T-helper 2 cell treated with Interferon-gamma antibody and Interleukin-4, amounts not matched to agents 5 μg/mL and 100 μg/mL, for 36 hours (primary cell): ENCODE data around the gene ZBTB22.
"Not testable (repeated sequence)": the region's sequence is repeated elsewhere in the genome, so short reads cannot be mapped to it uniquely, and the experiment has no call there.

Source experiments
- DNase-seq: peaks from one replicate; pipeline ENCODE4 v3.0.0; 2021; ENCODE audit warnings: low spot score
- H3K27ac Mint-ChIP-seq: one replicate; pipeline ENCODE4 v1.8.0; 2021; ENCODE audit warnings: mild to moderate bottlenecking, mixed read lengths
- H3K27me3 Mint-ChIP-seq: one replicate; pipeline ENCODE4 v1.8.0; 2021; ENCODE audit warnings: low read depth, mixed read lengths
- H3K36me3 Mint-ChIP-seq: one replicate; pipeline ENCODE4 v1.8.0; 2021; ENCODE audit warnings: low read depth, mixed read lengths
- H3K4me1 Mint-ChIP-seq: one replicate; pipeline ENCODE4 v1.8.0; 2021; ENCODE audit warnings: low read depth, mixed read lengths
- H3K4me3 Mint-ChIP-seq: one replicate; pipeline ENCODE4 v1.8.0; 2022; ENCODE audit warnings: mild to moderate bottlenecking, moderate library complexity, mixed read lengths
- H3K9me3 Mint-ChIP-seq: one replicate; pipeline ENCODE4 v1.8.0; 2021; ENCODE audit warnings: mixed read lengths

Gene ZBTB22

DNA sequence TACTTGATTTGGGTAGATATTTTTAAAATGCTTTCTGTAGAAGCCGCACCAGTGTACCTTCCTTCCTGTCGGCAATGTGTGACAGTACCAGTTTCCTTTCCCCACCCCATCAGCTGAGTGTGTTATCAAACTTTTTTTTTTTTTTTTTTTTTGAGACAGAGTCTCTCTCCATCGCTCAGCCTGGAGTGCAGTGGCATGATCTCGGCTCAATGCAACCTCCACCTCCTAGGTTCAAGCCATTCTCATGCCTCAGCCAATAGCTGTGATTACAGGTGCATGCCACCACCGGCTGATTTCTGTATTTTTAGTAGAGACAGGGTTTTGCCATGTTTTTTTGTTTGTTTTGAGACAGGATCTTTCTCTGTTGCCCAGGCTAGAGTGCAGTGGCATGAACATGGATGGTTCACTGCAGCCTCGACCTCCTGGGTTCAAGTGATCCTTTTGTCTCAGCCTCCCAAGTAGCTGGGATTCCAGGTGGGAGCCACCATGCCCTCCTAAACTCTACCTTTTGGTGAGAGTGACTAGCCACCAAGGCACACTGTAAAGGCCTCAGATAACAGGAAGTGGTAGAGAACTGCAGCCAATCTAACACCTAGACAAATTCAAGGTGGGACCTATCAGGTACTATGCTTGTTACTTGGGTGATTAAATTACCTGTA lies 26.5 kb upstream of the ZBTB22 start:
- peak overlapping the region; percentile 76 for H3K4me3 Mint-ChIP-seq
- peak; percentile 28 for DNase-seq

DNA sequence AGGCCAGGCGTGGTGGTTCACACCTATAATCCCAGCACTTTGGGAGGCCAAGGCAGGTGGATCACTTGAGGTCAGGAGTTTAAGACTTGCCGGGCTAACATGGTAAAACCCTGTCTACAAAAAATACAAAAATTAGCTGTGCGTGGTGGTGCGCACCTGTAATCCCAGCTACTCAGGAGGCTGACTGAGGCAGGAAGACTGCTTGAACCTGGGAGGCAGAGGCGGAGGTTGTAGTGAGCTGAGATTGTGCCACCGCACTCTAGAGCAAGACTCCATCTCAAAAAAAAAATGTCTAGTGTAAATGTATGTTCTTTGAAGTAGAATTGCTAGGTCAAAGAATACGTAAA lies 26.0 kb upstream of the ZBTB22 start:
- Mint-ChIP-seq H3K4me1 (peaks cover 26% of the 10 kb centered on the region), H3K4me3 (peak overlapping the region; percentile 76), H3K27ac (peak overlapping the region; percentile 90)
- DNase-seq, H3K36me3 Mint-ChIP-seq, H3K27me3 Mint-ChIP-seq, H3K9me3 Mint-ChIP-seq: not testable (repeated sequence)

More for the DNA sequence above, 26.5 kb upstream of the ZBTB22 start:
- no peaks in the 10 kb centered on the region for H3K27me3 Mint-ChIP-seq
- peaks cover 26% of the 10 kb centered on the region for H3K4me1 Mint-ChIP-seq
- no peaks in the 10 kb centered on the region for H3K9me3 Mint-ChIP-seq
- H3K36me3 Mint-ChIP-seq, result no peaks in the 10 kb centered on the region
- H3K27ac Mint-ChIP-seq, result peak overlapping the region; percentile 90

GRCh38 chr6:33339193-33339592 lies 21.6 kb upstream of the ZBTB22 start:
- DNase-seq, result no peak
- Mint-ChIP-seq H3K27me3 (no peaks in the 10 kb centered on the region), H3K27ac (no peak overlapping the region), H3K9me3 (no peaks in the 10 kb centered on the region), H3K36me3 (no peaks in the 10 kb centered on the region), H3K4me1 (peaks cover 15% of the 10 kb centered on the region), H3K4me3 (no peak overlapping the region)

DNA sequence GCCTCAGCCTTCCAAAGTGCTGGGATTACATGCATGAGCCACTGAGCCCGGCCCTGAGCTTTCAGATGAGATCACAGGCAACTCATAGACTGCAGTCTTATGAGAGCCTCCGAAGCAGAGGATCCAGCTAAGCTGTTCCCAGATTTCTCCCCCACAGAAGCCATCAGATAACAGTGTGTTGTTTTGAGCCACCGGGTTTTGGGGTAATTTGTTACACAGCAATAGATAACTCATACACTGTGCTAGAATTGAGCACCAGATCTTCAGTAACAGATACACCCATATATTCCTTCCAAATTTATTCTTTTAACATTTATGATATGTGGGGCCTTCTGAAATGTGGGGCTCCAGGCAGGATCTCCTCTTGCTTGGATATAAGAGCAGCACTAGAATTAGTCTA lies 19.0 kb upstream of the ZBTB22 start:
- Mint-ChIP-seq H3K36me3 (no peaks in the 10 kb centered on the region), H3K27ac (no peak overlapping the region), H3K27me3 (no peaks in the 10 kb centered on the region), H3K4me3 (no peak overlapping the region), H3K9me3 (no peaks in the 10 kb centered on the region), H3K4me1 (peaks cover 7% of the 10 kb centered on the region)
- no peak for DNase-seq

DNA sequence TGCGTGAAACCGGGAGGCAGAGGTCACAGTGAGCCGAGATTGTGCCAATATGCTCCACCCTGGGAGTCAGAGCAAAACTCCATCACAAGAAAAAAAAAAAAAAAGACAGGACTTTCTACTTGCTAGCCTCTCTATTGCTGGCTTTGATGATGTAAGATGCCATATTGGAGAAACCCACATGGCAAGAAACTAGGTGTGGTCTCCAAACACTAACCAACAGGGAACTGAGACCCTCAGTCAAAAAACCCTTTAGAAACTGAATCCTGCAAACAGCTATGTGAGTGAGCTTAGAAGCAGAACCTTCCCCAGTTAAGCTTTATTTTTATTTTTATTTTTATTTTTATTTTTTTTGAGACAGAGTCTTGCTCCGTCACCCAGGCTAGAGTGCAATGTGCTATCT lies 18.4 kb upstream of the ZBTB22 start:
- Mint-ChIP-seq H3K9me3 (no peaks in the 10 kb centered on the region), H3K4me1 (peaks cover 7% of the 10 kb centered on the region), H3K27me3 (no peaks in the 10 kb centered on the region), H3K36me3 (no peaks in the 10 kb centered on the region), H3K4me3 (no peak overlapping the region), H3K27ac (no peak overlapping the region)
- DNase-seq, result no peak

GRCh38 chr6:33333666-33334065 lies 16.1 kb upstream of the ZBTB22 start:
- no peak for DNase-seq
- Mint-ChIP-seq H3K27ac (no peak overlapping the region), H3K27me3 (no peaks in the 10 kb centered on the region), H3K4me1 (peaks cover 4% of the 10 kb centered on the region), H3K9me3 (no peaks in the 10 kb centered on the region), H3K36me3 (no peaks in the 10 kb centered on the region), H3K4me3 (no peak overlapping the region)

DNA sequence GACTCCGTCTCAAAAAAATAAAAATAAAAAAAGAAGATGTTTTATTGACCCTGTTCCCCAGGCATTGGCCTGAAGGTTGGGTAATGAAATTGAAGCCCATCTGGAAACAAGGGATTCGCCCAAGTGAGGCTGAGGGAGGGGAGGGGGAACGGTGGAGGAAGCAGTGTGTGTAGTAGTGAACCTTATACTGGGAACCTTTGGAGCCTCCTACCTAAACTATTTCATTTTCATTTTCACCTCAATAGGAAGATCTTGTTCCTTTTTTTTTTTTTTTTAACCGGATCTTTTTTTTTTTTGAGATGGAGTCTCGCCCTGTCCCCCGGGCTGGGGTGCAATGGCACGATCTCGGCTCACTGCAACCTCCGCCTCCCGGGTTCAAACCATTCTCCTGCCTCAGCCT lies 13.2 kb upstream of the ZBTB22 start:
- H3K36me3 Mint-ChIP-seq, result no peaks in the 10 kb centered on the region
- H3K27me3 Mint-ChIP-seq, result no peaks in the 10 kb centered on the region
- no peaks in the 10 kb centered on the region for H3K9me3 Mint-ChIP-seq
- peaks cover 4% of the 10 kb centered on the region for H3K4me1 Mint-ChIP-seq
- H3K27ac Mint-ChIP-seq, result no peak overlapping the region
- no peak for DNase-seq
- no peak overlapping the region for H3K4me3 Mint-ChIP-seq

GRCh38 chr6:33329058-33329457 lies 11.5 kb upstream of the ZBTB22 start:
- Mint-ChIP-seq H3K27ac (no peak overlapping the region), H3K9me3 (no peaks in the 10 kb centered on the region), H3K4me1 (peaks cover 3% of the 10 kb centered on the region), H3K4me3 (no peak overlapping the region), H3K27me3 (no peaks in the 10 kb centered on the region), H3K36me3 (no peaks in the 10 kb centered on the region)
- no peak for DNase-seq

- Mint-ChIP-seq H3K9me3 (no peaks in the 10 kb centered on the region), H3K27me3 (no peaks in the 10 kb centered on the region), H3K36me3 (peaks cover 33% of the 10 kb centered on the region), H3K4me3 (peak overlapping the region; percentile 96), H3K27ac (peak overlapping the region; percentile 100), H3K4me1 (peaks cover 36% of the 10 kb centered on the region)
- DNase-seq, result no peak
Observed at GRCh38 chr6:33324125-33324524, 6.6 kb upstream of the ZBTB22 start.

DNA sequence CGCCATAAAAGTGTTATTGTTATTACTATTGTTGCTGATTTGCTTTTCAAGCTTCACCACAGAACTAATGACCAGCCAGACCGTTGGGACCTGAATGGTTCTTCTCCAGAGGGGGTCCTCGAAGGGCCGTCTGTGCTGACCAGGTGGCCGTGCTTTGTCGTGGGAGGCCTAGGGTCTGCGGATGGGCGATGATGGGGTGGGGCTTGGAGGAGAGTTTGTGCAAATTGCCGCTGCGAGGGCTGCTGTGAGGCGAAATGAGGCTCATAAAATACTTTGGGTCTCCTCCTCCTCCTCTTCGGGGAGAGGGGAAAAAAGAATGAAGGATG lies 6.0 kb upstream of the ZBTB22 start:
- no peak for DNase-seq

DNA sequence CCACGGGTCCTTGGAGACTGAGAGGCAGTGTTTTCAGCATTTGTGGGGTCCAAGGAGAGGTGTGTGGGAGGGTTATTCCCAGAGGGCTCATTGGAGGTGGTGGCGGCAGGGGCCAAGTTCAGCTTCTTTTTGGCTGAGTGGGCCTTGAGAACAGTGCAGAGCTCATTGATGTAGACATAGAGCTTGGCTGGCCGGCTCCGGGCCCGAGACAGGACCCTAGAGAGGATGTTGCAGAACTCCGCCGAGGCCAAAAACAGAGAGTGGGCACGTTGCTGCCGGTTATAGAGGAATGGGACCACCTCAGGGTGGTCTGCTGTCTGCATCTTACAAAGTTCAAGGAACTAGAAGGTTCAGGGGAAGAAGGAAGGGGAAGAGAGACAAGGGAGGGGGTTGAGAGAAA lies 3.7 kb upstream of the ZBTB22 start:
- peaks cover 54% of the 10 kb centered on the region for H3K4me1 Mint-ChIP-seq
- peak overlapping the region; percentile 80 for H3K27ac Mint-ChIP-seq
- H3K27me3 Mint-ChIP-seq, result no peaks in the 10 kb centered on the region
- peaks cover 47% of the 10 kb centered on the region for H3K36me3 Mint-ChIP-seq
- no peak for DNase-seq
- peak overlapping the region; percentile 96 for H3K4me3 Mint-ChIP-seq
- no peaks in the 10 kb centered on the region for H3K9me3 Mint-ChIP-seq

More for the DNA sequence above, 6.0 kb upstream of the ZBTB22 start:
- H3K27me3 Mint-ChIP-seq, result no peaks in the 10 kb centered on the region
- H3K4me1 Mint-ChIP-seq, result peaks cover 39% of the 10 kb centered on the region
- H3K27ac Mint-ChIP-seq, result peak overlapping the region; percentile 100
- no peaks in the 10 kb centered on the region for H3K9me3 Mint-ChIP-seq
- H3K36me3 Mint-ChIP-seq, result peaks cover 38% of the 10 kb centered on the region
- peak overlapping the region; percentile 96 for H3K4me3 Mint-ChIP-seq

DNA sequence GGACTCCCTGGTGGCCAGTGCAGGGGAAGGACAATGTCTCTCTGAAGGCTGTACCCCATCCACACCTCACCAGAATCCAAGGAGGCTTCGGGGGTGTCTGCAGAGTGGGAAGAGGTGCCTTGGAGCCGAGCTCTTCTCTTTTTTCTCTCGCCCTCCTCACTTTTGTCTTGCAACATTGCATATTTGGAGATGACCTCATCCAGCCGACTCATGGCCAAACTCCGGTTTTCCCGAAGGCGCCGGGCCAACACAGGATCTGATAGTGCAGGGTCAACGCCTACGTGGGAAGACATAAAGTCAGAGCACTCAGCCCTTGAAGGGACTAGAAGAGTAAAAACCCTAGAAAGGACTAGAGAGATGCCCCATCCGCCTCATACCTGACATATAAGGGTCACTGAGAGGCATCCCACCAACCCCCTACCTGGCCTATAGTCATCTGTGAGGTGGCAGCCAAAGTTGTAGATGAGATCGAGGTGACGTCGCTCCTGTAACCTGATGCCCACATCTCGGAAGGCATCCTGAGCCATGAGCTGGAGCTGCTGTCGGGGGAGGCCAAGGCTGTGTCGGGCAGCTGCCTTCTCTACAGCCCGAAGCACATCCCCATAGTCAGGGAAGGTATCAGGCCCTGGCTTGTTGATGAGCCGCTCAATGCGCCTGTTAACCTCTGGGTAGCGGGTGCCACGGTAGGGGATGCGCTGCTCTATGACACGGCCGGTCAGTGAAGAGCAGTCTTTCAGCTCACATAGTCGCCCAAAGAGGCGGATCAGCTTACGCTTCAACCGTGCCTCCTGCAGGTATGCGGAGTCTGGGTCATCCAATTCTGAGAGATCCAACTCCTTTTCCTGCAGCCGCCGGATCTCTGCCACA lies 3.0 kb upstream of the ZBTB22 start:
- H3K4me3 Mint-ChIP-seq, result peak overlapping the region; percentile 96
- no peaks in the 10 kb centered on the region for H3K9me3 Mint-ChIP-seq
- DNase-seq, result no peak
- H3K27ac Mint-ChIP-seq, result no peak overlapping the region
- peaks cover 56% of the 10 kb centered on the region for H3K4me1 Mint-ChIP-seq
- peaks cover 49% of the 10 kb centered on the region for H3K36me3 Mint-ChIP-seq
- no peaks in the 10 kb centered on the region for H3K27me3 Mint-ChIP-seq

GRCh38 chr6:33319939-33320314 lies 2.4 kb upstream of the ZBTB22 start:
- Mint-ChIP-seq H3K27ac (peak overlapping the region; percentile 60), H3K9me3 (no peaks in the 10 kb centered on the region), H3K4me3 (peak overlapping the region; percentile 96), H3K27me3 (no peaks in the 10 kb centered on the region), H3K4me1 (peaks cover 56% of the 10 kb centered on the region), H3K36me3 (peaks cover 49% of the 10 kb centered on the region)
- DNase-seq, result no peak

DNA sequence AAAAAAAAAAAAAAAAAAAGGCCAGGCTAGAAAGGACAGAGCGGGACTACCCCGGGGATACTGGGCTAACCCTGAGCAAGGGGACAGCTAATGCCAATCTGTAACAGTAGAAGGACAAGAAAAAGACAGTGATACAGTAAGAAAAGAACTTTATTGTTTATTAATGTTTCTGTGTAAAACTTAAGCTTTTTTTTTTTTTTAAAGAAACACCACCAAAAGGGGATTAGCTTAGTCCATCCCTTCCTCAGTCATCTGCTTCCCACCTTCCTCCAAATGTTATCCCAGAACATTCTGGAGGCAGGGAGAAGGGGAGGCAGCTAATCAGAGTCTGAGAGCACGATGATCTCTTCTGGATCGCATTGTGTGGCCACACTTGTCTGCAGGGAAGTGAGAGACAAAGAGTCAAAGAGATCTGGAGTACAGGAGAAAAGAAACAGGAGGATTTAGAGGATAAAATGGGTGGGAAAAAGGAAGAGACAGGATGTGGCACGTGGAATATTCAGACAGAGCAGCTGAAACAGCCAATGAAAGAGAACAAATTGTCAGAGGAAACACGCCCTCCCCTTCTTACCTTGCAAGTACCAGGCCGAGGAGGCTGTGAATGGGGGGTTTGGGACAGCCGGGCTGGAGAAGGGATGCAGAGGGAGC lies 1.0 kb upstream of the ZBTB22 start:
- H3K4me3 Mint-ChIP-seq, result peak overlapping the region; percentile 96
- H3K4me1 Mint-ChIP-seq, result peaks cover 56% of the 10 kb centered on the region
- DNase-seq, result no peak
- no peaks in the 10 kb centered on the region for H3K9me3 Mint-ChIP-seq
- H3K36me3 Mint-ChIP-seq, result peaks cover 55% of the 10 kb centered on the region
- H3K27ac Mint-ChIP-seq, result peak overlapping the region; percentile 96
- no peaks in the 10 kb centered on the region for H3K27me3 Mint-ChIP-seq
